Measurements from ENCODE around the gene ITPKB. TPM values are rescaled to one million over a fixed set of nuclear protein-coding genes. Genes with fewer than 3 reads are reported as not detected.

Gene ITPKB
- total and polyA plus RNA-seq, 7 donors = 1.4 to 80.9 (median 52.4) TPM

Small RNA genes within 50 kb of the gene (small RNA-seq; reads per million reads assigned to genes)
- gene RPS27P5 = 0 reads per million in 3 donors

Other genes with a start within 250 kb of the ITPKB start
- 10 to 100 TPM in 3 of 4 donors, 1 to 10 TPM in 1; 3.9 to 16.9 (median 13.6) TPM for gene STUM, start 190.5 kb downstream of the ITPKB start, total RNA-seq
- gene STUM, start 190.5 kb downstream of the ITPKB start, polyA plus RNA-seq = 1 to 10 TPM in 1 of 3 donors, under 1 TPM in 2; under 0.01 to 7.2 (median 0.23) TPM
- 10 to 100 TPM; 23.2 to 56.8 (median 32.8) TPM for gene PSEN2, start 131.3 kb upstream of the ITPKB start, total RNA-seq
- gene PSEN2, start 131.3 kb upstream of the ITPKB start, polyA plus RNA-seq = 10 to 100 TPM in 2 of 3 donors, 1 to 10 TPM in 1; 4.4 to 16.9 (median 10.8) TPM
- 100 to 1,000 TPM in 2 of 4 donors, 10 to 100 TPM in 2; 57.8 to 129 (median 91.6) TPM for gene COQ8A, start 201.0 kb upstream of the ITPKB start, total RNA-seq
- 10 to 100 TPM; 20.3 to 60.2 (median 20.4) TPM for gene COQ8A, start 201.0 kb upstream of the ITPKB start, polyA plus RNA-seq